ENCODE measurements around the gene EXOSC10. TPM values are rescaled to one million over a fixed set of nuclear protein-coding genes. Genes with fewer than 3 reads are reported as not detected.

EXOSC10 gene
- total and polyA plus RNA-seq, 9 of the 15 experiments (the other 6 are each of a cell fraction or from before 2014, with no cell fraction given): 23.4 to 150 (median 105) TPM

DNA sequence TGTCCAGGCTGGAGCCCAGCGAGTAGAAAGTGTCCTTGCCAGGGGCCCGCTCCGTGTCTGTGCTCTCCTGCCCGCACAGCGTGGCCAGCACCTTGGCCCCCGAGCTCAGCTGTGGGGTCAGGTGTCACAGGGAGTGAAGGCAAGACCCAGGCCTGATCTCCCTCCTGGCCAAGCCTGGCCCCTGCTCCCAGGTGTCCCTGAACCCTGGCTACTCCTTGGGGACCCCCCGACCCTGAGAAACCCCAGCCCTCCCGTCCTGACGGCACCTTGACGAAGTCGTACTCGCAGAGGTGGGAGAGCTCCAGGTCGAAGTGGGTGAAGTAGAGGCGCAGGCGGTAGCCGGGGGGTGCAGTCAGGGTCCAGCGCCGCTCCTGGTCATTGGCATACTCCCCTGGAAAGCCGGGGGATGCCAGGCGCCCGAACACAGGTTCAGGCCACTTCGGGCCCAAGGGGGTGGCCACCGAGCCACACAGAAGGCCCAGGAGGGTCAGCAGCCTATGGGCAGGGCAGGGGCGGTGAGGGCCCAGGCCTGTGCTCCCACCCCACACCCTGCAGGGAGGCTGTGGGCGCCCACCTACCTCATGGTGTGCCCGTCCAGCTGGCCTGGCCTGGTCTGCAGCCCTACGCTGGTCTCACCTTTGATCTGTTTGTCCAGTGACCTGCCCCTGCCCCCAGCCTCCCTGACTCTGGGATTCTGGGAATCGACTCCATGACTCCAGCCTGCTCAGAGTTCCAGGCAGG is 52.9 kb downstream of the EXOSC10 start, which contains the start of gene MASP2:
MASP2 (minus strand) TSS at position 615 of the 741 bp plus-strand sequence; CDS start at position 583, 32 bp downstream.
- no peak within 1 kb of the TSS for H2AFZ ChIP-seq (ENCODE audit: low read depth, low read length)
- no peak within 1 kb of the TSS for H3K27ac ChIP-seq (ENCODE audit: extremely low read depth, low read depth, low read length)
- BruUV-seq (replicated peaks): no TSS peak
- no peak within 1 kb of the TSS for H3K4me2 ChIP-seq (ENCODE audit: insufficient read depth, low read length)
- H3K9me1 ChIP-seq (ENCODE audit: control insufficient read depth, insufficient read depth, low read length): no peaks in the 10 kb centered on the region
- intact Hi-C loops (cut with micrococcal nuclease): no loop called here
- no peaks in the 10 kb centered on the region for H3K79me2 ChIP-seq (ENCODE audit: control insufficient read depth, insufficient read depth, low read length)
- ChIA-PET POLR2A (interaction anchor here (0.6 to 1.4 kb wide), 5 partner anchors 9 to 1194 kb away, joined by 3 to 4 read pairs (median 3); partner anchors contain the start of gene SRM), CTCF (ENCODE audit: low intra/inter-chr PET ratio) (no interaction called here)
- ATAC-seq: no peak
- H3K9me3 ChIP-seq (replicated peaks; ENCODE audit: control insufficient read depth, insufficient read depth, low read depth, low read length): no peaks in the 10 kb centered on the region
- FAIRE-seq: no peak
- 51% methylated on average over 28 of the region's 28 CpGs for WGBS (ENCODE audit: insufficient coverage, low coverage, missing lambda C conversion rate)
- no peak within 1 kb of the TSS for H3K4me3 ChIP-seq
- no peaks in the 10 kb centered on the region for H3K36me3 ChIP-seq (ENCODE audit: control insufficient read depth, insufficient read depth, low read length)
- no peaks in the 10 kb centered on the region for H4K20me1 ChIP-seq (replicated peaks; ENCODE audit: control insufficient read depth, insufficient read depth, low read length)
- peak in 1 of 4 experiments; percentile 4 for DNase-seq (ENCODE audit: extremely low read depth in 1 of 4, low spot score in 3 of 4)
- H3K9ac ChIP-seq (ENCODE audit: insufficient read depth in 1 of 2, low read depth in 2 of 2, low read length in 2 of 2): 0 out of 4 replicates have a peak within 1 kb of the TSS, but pooled peaks of 1 of the 2 experiments have one; percentile 55
- H3K27me3 ChIP-seq (ENCODE audit: control insufficient read depth in 2 of 2, insufficient read depth in 2 of 2, low read length in 2 of 2): peaks cover 0 to 5% of the 10 kb centered on the region in 2 experiments; a peak in 1 of 5 replicates
- in situ Hi-C loops (cut with MboI): loop anchor here (5.0 kb wide), 1 partner anchor 671 kb away; no protein-coding TSS in a partner anchor
- peaks cover 0 to 26% of the 10 kb centered on the region in 2 experiments; a peak in 2 of 5 replicates for H3K4me1 ChIP-seq (replicated peaks in 1 of 2; ENCODE audit: control insufficient read depth in 2 of 2, insufficient read depth in 2 of 2, low read length in 2 of 2)
- TF ChIP-seq, protein P1, sequence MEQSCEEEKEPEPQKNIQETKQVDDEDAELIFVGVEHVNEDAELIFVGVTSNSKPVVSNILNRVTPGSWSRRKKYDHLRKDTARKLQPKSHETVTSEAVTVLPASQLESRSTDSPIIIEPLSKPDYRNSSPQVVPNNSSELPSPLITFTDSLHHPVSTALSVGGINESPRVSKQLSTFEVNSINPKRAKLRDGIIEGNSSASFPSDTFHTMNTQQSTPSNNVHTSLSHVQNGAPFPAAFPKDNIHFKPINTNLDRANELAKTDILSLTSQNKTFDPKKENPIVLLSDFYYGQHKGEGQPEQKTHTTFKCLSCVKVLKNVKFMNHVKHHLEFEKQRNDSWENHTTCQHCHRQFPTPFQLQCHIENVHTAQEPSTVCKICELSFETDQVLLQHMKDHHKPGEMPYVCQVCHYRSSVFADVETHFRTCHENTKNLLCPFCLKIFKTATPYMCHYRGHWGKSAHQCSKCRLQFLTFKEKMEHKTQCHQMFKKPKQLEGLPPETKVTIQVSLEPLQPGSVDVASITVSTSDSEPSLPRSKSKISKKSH (CRISPR knock-in tag; IDR thresholded peaks at IDR 0.05): no peak
- TF ChIP-seq ZBTB40 (IDR thresholded peaks at IDR 0.05) (no peak), ZBTB40 (CRISPR knock-in tag; IDR thresholded peaks at IDR 0.05) (no peak), FOSL1 (tag; conservative IDR thresholded peaks at IDR 0.05) (no peak), DNMT1 (IDR thresholded peaks at IDR 0.05) (no peak), SAP30 (IDR thresholded peaks at IDR 0.05; ENCODE audit: borderline replicate concordance, insufficient read depth, low read depth, low read length, poor library complexity, severe bottlenecking) (no peak), KHSRP (IDR thresholded peaks at IDR 0.05) (no peak), ZNF316 (IDR thresholded peaks at IDR 0.05) (no peak)
- TF ChIP-seq, protein P2, sequence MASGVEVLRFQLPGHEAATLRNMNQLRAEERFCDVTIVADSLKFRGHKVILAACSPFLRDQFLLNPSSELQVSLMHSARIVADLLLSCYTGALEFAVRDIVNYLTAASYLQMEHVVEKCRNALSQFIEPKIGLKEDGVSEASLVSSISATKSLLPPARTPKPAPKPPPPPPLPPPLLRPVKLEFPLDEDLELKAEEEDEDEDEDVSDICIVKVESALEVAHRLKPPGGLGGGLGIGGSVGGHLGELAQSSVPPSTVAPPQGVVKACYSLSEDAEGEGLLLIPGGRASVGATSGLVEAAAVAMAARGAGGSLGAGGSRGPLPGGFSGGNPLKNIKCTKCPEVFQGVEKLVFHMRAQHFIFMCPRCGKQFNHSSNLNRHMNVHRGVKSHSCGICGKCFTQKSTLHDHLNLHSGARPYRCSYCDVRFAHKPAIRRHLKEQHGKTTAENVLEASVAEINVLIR (CRISPR knock-in tag; IDR thresholded peaks at IDR 0.05): no peak

Data from K562 (cell line).